Stimulated activated CD4-positive, alpha-beta T cell treated with anti-CD3 and anti-CD28 coated beads, Interleukin-1b, Interleukin-23, amount 100 ng/mL, for 1 hour (primary cell): ENCODE results near the gene SLC2A4RG.

Source experiments
- DNase-seq, 2 donors: peaks; one replicate each; pipeline ENCODE4 v3.0.0-alpha.2; 2020; ENCODE audit warnings: low read depth in 2 of 2

The SLC2A4RG gene

GRCh38 chr20:63740627-63741353, 1.2 kb downstream of the SLC2A4RG start:
- DNase-seq = no peak

GRCh38 chr20:63741354-63741675, 1.7 kb downstream of the SLC2A4RG start:
- DNase-seq = no peak

GRCh38 chr20:63741676-63742380, 2.3 kb downstream of the SLC2A4RG start:
- DNase-seq = no peak

GRCh38 chr20:63742381-63743024, 2.9 kb downstream of the SLC2A4RG start:
- no peak for DNase-seq

GRCh38 chr20:63743210-63743970, 3.8 kb downstream of the SLC2A4RG start:
- no peak for DNase-seq

GRCh38 chr20:63744158-63744557, 4.6 kb downstream of the SLC2A4RG start:
- no peak for DNase-seq

- DNase-seq = no peak
Measured at GRCh38 chr20:63744574-63745423, 5.2 kb downstream of the SLC2A4RG start.

GRCh38 chr20:63745424-63745805, 5.8 kb downstream of the SLC2A4RG start:
- no peak for DNase-seq

- no peak for DNase-seq
Measured at GRCh38 chr20:63745961-63746731, 6.6 kb downstream of the SLC2A4RG start.

GRCh38 chr20:63746751-63747315, 7.3 kb downstream of the SLC2A4RG start:
- no peak for DNase-seq

- no peak for DNase-seq
Measured at GRCh38 chr20:63747622-63748069, 8.1 kb downstream of the SLC2A4RG start.

GRCh38 chr20:63748070-63748933, 8.7 kb downstream of the SLC2A4RG start:
- DNase-seq = no peak

GRCh38 chr20:63748934-63749270, 9.3 kb downstream of the SLC2A4RG start:
- no peak for DNase-seq

- no peak for DNase-seq
Measured at GRCh38 chr20:63749597-63750508, 10.3 kb downstream of the SLC2A4RG start.

- no peak for DNase-seq
Measured at GRCh38 chr20:63750807-63751470, 11.4 kb downstream of the SLC2A4RG start.

- no peak for DNase-seq
Measured at GRCh38 chr20:63751471-63752271, 12.1 kb downstream of the SLC2A4RG start.
